IMR-90 (cell line): ENCODE measurements around the gene MRGPRF. TPM values are rescaled to one million over a fixed set of nuclear protein-coding genes. Genes with fewer than 3 reads are reported as not detected.

Experiments
- ATAC-seq: fragments of 200-7000 bp; cut with Tn5 transposase; 2 replicates; pipeline ENCODE4 v1.9.1; 2020; ENCODE audit warnings: low read depth, mild to moderate bottlenecking, moderate library complexity
- BruUV-seq: library from RNA; stranded (reverse); fragments of 400-500 nt; replicated peaks from 2 replicates; lab custom pipeline; 2021; lab: Mats Ljungman, UMichigan
- CTCF ChIA-PET: fragments of 300-600 bp; formaldehyde crosslinking; extraction: SDS; loops from one replicate; lab custom pipeline; 2021; ENCODE audit warnings: antibody characterized with exemption; lab: Yijun Ruan, JAX
- POLR2A ChIA-PET: fragments of 300-600 bp; sonication (Branson Sonifier 250); formaldehyde crosslinking; loops from one replicate; lab custom pipeline; 2022; ENCODE audit warnings: antibody characterized with exemption; ENCODE audit not compliant: unreplicated experiment; lab: Charles Lee
- DNase-seq: peaks from one replicate; pipeline ENCODE4 v3.0.0; 2013
- H2AFZ ChIP-seq: replicated peaks from 2 replicates; pipeline ENCODE3; 2013; ENCODE audit warnings: low read length, mild to moderate bottlenecking; ENCODE audit not compliant: poor library complexity
- H2AK5ac ChIP-seq: 2 replicates; pipeline ENCODE4 v1.6.1; 2013; ENCODE audit warnings: low read depth, low read length, inconsistent platforms
- H2AK9ac ChIP-seq: replicated peaks from 2 replicates; pipeline ENCODE3; 2013; ENCODE audit warnings: mild to moderate bottlenecking, low read depth, low read length, moderate library complexity; ENCODE audit not compliant: poor library complexity
- H2BK120ac ChIP-seq: 2 replicates; pipeline ENCODE4 v1.6.1; 2013; ENCODE audit warnings: low read depth, low read length, inconsistent platforms
- H2BK15ac ChIP-seq: 3 replicates; pipeline ENCODE4 v1.6.1; 2013; ENCODE audit warnings: low read depth, low read length, inconsistent platforms
- H2BK20ac ChIP-seq: 2 replicates; pipeline ENCODE4 v1.6.1; 2013; ENCODE audit warnings: low read depth, mild to moderate bottlenecking, inconsistent platforms, low read length, moderate library complexity
- H2BK5ac ChIP-seq: 2 replicates; pipeline ENCODE4 v1.6.1; 2013; ENCODE audit warnings: mild to moderate bottlenecking, low read depth, low read length, inconsistent platforms; ENCODE audit not compliant: poor library complexity, severe bottlenecking
- H3K14ac ChIP-seq: replicated peaks from 2 replicates; pipeline ENCODE4 v1.6.1; 2013; ENCODE audit warnings: low read depth, low read length, inconsistent platforms
- H3K18ac ChIP-seq: 2 replicates; pipeline ENCODE4 v1.6.1; 2013; ENCODE audit warnings: low read depth, low read length, control low read depth
- H3K23ac ChIP-seq: 2 replicates; pipeline ENCODE4 v1.6.1; 2013; ENCODE audit warnings: low read depth, low read length, inconsistent platforms
- H3K27ac ChIP-seq: 2 replicates; pipeline ENCODE4 v1.5.1; 2013; ENCODE audit warnings: mild to moderate bottlenecking, control low read depth, low read length; ENCODE audit not compliant: insufficient read depth
- H3K27me3 ChIP-seq: 2 replicates; pipeline ENCODE4 v1.6.1; 2013; ENCODE audit warnings: low read length; ENCODE audit not compliant: control insufficient read depth, insufficient read depth
- H3K36me3 ChIP-seq: 2 replicates; pipeline ENCODE4 v1.6.1; 2013; ENCODE audit warnings: low read length, mixed read lengths; ENCODE audit not compliant: control insufficient read depth, insufficient read depth
- H3K4ac ChIP-seq: 2 replicates; pipeline ENCODE4 v1.6.1; 2013; ENCODE audit warnings: low read depth, low read length, inconsistent platforms
- H3K4me1 ChIP-seq: 2 replicates; pipeline ENCODE4 v1.6.1; 2013; ENCODE audit warnings: low read length, mixed read lengths; ENCODE audit not compliant: control insufficient read depth, insufficient read depth
- H3K4me2 ChIP-seq: 2 replicates; pipeline ENCODE4 v1.6.1; 2013; ENCODE audit warnings: low read depth, mild to moderate bottlenecking, control low read depth, low read length, moderate library complexity
- H3K4me3 ChIP-seq: 2 replicates; pipeline ENCODE4 v1.5.1; 2013; ENCODE audit warnings: low read depth, mild to moderate bottlenecking, control low read depth, low read length, moderate library complexity; ENCODE audit not compliant: insufficient read depth
- H3K56ac ChIP-seq: 2 replicates; pipeline ENCODE4 v1.6.1; 2013; ENCODE audit warnings: low read length, inconsistent platforms; ENCODE audit not compliant: insufficient read depth; ENCODE audit errors: extremely low read depth
- H3K79me1 ChIP-seq, 2 experiments: 2 replicates each; pipeline ENCODE4 v1.6.1; 2013; ENCODE audit warnings: low read length in 2 of 2, inconsistent platforms in 1 of 2, low read depth in 1 of 2
- H3K9ac ChIP-seq: 2 replicates; pipeline ENCODE4 v1.6.1; 2013; ENCODE audit warnings: low read depth, low read length, control low read depth
- H3K9me1 ChIP-seq: 2 replicates; pipeline ENCODE4 v1.6.1; 2013; ENCODE audit warnings: low read length, inconsistent platforms; ENCODE audit not compliant: insufficient read depth
- H3K9me3 ChIP-seq: 2 replicates; pipeline ENCODE4 v1.6.1; 2013; ENCODE audit warnings: low read length; ENCODE audit not compliant: control insufficient read depth, insufficient read depth
- H4K20me1 ChIP-seq: 2 replicates; pipeline ENCODE4 v1.6.1; 2013; ENCODE audit warnings: low read length, inconsistent platforms; ENCODE audit not compliant: insufficient read depth
- H4K5ac ChIP-seq: 2 replicates; pipeline ENCODE4 v1.6.1; 2013; ENCODE audit warnings: mild to moderate bottlenecking, low read depth, low read length, control low read depth
- H4K8ac ChIP-seq, 2 experiments: 2 replicates each; pipeline ENCODE4 v1.6.1; 2013; ENCODE audit warnings: low read depth in 2 of 2, low read length in 2 of 2, control low read depth in 1 of 2, inconsistent platforms in 1 of 2
- H4K91ac ChIP-seq: 2 replicates; pipeline ENCODE4 v1.6.1; 2013; ENCODE audit warnings: low read depth, low read length, inconsistent platforms; ENCODE audit not compliant: insufficient read depth
- CEBPB ChIP-seq: IDR thresholded peaks from 2 replicates; pipeline ENCODE4 v1.6.1; 2012; ENCODE audit warnings: low read depth, low read length, improper control_type of control experiment
- CHD1 ChIP-seq: IDR thresholded peaks from 2 replicates; pipeline ENCODE4 v1.6.1; 2012; ENCODE audit warnings: low read depth, low read length, improper control_type of control experiment
- MAZ ChIP-seq: IDR thresholded peaks from 2 replicates; pipeline ENCODE4 v1.6.1; 2012; ENCODE audit warnings: low read depth, mild to moderate bottlenecking, low read length, improper control_type of control experiment, moderate library complexity, borderline replicate concordance
- MXI1 ChIP-seq: IDR thresholded peaks from 2 replicates; pipeline ENCODE4 v1.6.1; 2012; ENCODE audit warnings: low read depth, mild to moderate bottlenecking, low read length, moderate library complexity, borderline replicate concordance
- POLR2A ChIP-seq: IDR thresholded peaks from 2 replicates; pipeline ENCODE4 v1.6.1; 2012; ENCODE audit warnings: mild to moderate bottlenecking, low read depth, low read length
- RAD21 ChIP-seq: IDR thresholded peaks from 2 replicates; pipeline ENCODE4 v1.6.1; 2012; ENCODE audit warnings: low read length, improper control_type of control experiment
- RCOR1 ChIP-seq: IDR thresholded peaks from 2 replicates; pipeline ENCODE4 v1.6.1; 2012; ENCODE audit warnings: mild to moderate bottlenecking, low read length, improper control_type of control experiment; ENCODE audit not compliant: insufficient replicate concordance
- RFX5 ChIP-seq: IDR thresholded peaks from 2 replicates; pipeline ENCODE4 v1.8.0; 2012; ENCODE audit warnings: low read depth, mild to moderate bottlenecking, low read length, moderate library complexity
- USF2 ChIP-seq: fragments of 150-350 bp; IDR thresholded peaks from 2 replicates; pipeline ENCODE4 v1.6.1; 2017; ENCODE audit warnings: mild to moderate bottlenecking, antibody characterized with exemption, low read length, low read depth
- WGBS, 2 experiments: methylation state at CpG; one replicate each; pipeline versions ENCODE4 v1.1.5 to v1.1.7; 2013; ENCODE audit warnings: missing lambda C conversion rate in 2 of 2; ENCODE audit not compliant: insufficient read length in 1 of 2; ENCODE audit errors: extremely low coverage in 2 of 2; 5-methylcytosine and 5-hydroxymethylcytosine counted together
- dilution Hi-C: fragments of 300-500 bp; cut with HindIII; formaldehyde crosslinking; loops from one replicate; pipeline ENCODE4 v1.14.3; 2018; ENCODE audit warnings: low sequenced_read_pairs; ENCODE audit not compliant: unreplicated experiment
- in situ Hi-C: fragments of 300-500 bp; cut with MboI; formaldehyde crosslinking; loops from 3 replicates; pipeline ENCODE4 v1.14.3; 2019; ENCODE audit warnings: low sequenced_read_pairs, inconsistent platforms, mixed read lengths
- intact Hi-C: fragments of 100-400 bp; cut with micrococcal nuclease; formaldehyde crosslinking; loops from 2 replicates; pipeline ENCODE4 v1.10.0; 2022
- polyA plus RNA-seq, 3 experiments: library from polyadenylated mRNA; depleted of rRNA; stranded (reverse); fragments of >200 nt; gene quantifications; 2 replicates each; pipeline ENCODE4 v1.2.3, GENCODE V29; 2012; ENCODE audit warnings: low replicate concordance in 1 of 3
- total RNA-seq: library from RNA; depleted of rRNA; stranded (reverse); fragments of >200 nt; gene quantifications from 2 replicates; pipeline ENCODE4 v1.2.3, GENCODE V29; 2012

Gene MRGPRF
- total and polyA plus RNA-seq, 2 of the 4 experiments (the other 2 are of a cell fraction) = 6.3 to 28.8 TPM

DNA sequence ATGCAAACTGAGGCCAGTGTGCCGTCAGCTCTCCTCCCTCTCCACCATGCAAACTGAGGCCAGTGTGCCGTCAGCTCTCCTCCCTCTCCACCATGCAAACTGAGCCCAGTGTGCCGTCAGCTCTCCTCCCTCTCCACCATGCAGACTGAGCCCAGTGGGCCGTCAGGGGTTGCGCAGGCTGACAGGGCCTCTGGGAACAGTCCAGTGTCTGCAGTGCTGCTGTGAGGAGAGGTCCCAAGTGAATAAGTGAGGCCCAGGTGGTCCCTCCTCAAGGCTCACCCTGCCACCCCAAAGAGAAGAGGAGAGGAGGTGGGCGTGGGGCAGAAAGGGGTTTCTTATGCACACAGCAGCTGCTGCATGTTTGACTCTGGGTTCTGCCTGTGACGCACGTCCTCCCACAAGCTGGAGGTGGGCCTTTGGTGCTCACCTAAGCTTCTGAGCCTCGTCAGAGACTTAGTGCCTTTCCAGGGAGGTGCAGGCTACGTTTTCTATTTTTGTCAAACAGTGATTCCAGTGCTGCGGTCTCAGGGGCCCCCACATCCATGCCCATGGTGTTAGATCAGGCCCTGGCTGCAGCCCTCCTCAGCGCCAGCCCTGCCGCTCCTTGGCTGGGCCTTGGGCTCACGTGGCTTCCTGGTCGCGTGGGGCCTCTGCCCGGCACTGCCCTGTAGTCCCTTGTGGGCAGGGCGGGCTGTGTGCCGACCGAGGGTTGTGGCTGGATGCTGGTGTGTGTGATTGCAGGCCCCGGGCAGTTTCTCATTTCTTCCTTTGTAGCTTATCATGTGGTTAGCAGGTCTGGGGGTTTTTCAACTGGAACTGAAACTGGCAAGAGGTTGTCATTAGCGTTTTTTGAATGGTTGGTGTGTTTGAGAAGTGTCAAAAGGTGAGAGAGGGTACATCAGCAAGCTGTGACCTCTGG, 42.8 kb upstream of the MRGPRF start:
- CTCF ChIA-PET = no interaction called here
- Histone ChIP-seq H3K9ac (no peak overlapping the region), H3K27me3 (no peaks in the 10 kb centered on the region), H4K5ac (no peak overlapping the region), H2BK5ac (no peak overlapping the region), H3K9me3 (no peaks in the 10 kb centered on the region), H4K20me1 (peaks cover 48% of the 10 kb centered on the region), H3K79me1 (peaks cover 6 to 66% of the 10 kb centered on the region in 2 experiments; a peak in 3 of 4 replicates), H3K18ac (no peak overlapping the region), H4K91ac (no peak overlapping the region), H3K9me1 (no peaks in the 10 kb centered on the region), H3K14ac (no peak overlapping the region), H4K8ac (no peak overlapping the region), H2AK5ac (no peak overlapping the region), H3K56ac (no peak overlapping the region), H3K23ac (no peak overlapping the region), H2BK15ac (no peak overlapping the region), H2BK20ac (no peak overlapping the region), H2BK120ac (no peak overlapping the region), H3K4me3 (no peak overlapping the region), H3K4me1 (no peaks in the 10 kb centered on the region; the same call in 1 of the 2 replicates), H2AK9ac (no peak overlapping the region), H3K4ac (no peak overlapping the region), H3K27ac (no peak overlapping the region), H3K36me3 (peaks cover 37% of the 10 kb centered on the region), H3K4me2 (no peak overlapping the region), H2AFZ (no peak overlapping the region)
- ATAC-seq = no peak
- POLR2A ChIA-PET = no interaction called here
- WGBS, 2 experiments = 100% methylated on average over 5 of the region's 22 CpGs; no CpG with 5 or more reads in 1 of the 2 experiments
- dilution Hi-C loops (no loop called here), in situ Hi-C loops (no loop called here), intact Hi-C loops (no loop called here)
- DNase-seq = no peak
- no TSS peak for BruUV-seq
- TF ChIP-seq POLR2A (no peak), RAD21 (no peak), CHD1 (no peak), USF2 (no peak), RCOR1 (no peak), RFX5 (no peak), CEBPB (no peak), MAZ (no peak), MXI1 (no peak)
